Fibroblast of pulmonary artery (primary cell): ENCODE data around the gene PFKL.

Source experiments
- DNase-seq: peaks from one replicate; pipeline ENCODE4 v3.0.0-alpha.2; 2010; ENCODE audit warnings: low read depth
- H3K4me3 ChIP-seq: replicated peaks from 2 replicates; pipeline ENCODE4 v1.5.1; 2011; ENCODE audit warnings: low read depth, mild to moderate bottlenecking, control low read depth, low read length, moderate library complexity
- CTCF ChIP-seq: IDR thresholded peaks from 2 replicates; pipeline ENCODE4 v1.5.1; 2011; ENCODE audit warnings: mild to moderate bottlenecking, control low read depth, low read length, inconsistent platforms; ENCODE audit errors: missing control alignments

Gene PFKL

GRCh38 chr21:44353191-44353970 is 53.5 kb downstream of the PFKL start, which contains the start of gene TRPM2:
TRPM2 (plus strand) TSS chr21:44353621; CDS start chr21:44353701, 80 bp downstream.
- no peak within 1 kb of the TSS for H3K4me3 ChIP-seq
- peak; percentile 50 for DNase-seq
- TF ChIP-seq CTCF = no peak

GRCh38 chr21:44354001-44354405 is 54.1 kb downstream of the PFKL start:
- no peak for DNase-seq
- TF ChIP-seq CTCF = no peak
- no peak overlapping the region for H3K4me3 ChIP-seq

GRCh38 chr21:44354775-44355771 is 55.2 kb downstream of the PFKL start:
- no peak overlapping the region for H3K4me3 ChIP-seq

GRCh38 chr21:44356160-44356559 is 56.3 kb downstream of the PFKL start:
- H3K4me3 ChIP-seq = no peak overlapping the region
- no peak for TF ChIP-seq CTCF
- DNase-seq = no peak

More at GRCh38 chr21:44354775-44355771, 55.2 kb downstream of the PFKL start:
- DNase-seq = no peak
- TF ChIP-seq CTCF = no peak

GRCh38 chr21:44356636-44357035 is 56.8 kb downstream of the PFKL start:
- no peak for DNase-seq
- TF ChIP-seq CTCF = no peak
- no peak overlapping the region for H3K4me3 ChIP-seq

GRCh38 chr21:44357064-44357837 is 57.4 kb downstream of the PFKL start:
- TF ChIP-seq CTCF = no peak
- no peak for DNase-seq
- no peak overlapping the region for H3K4me3 ChIP-seq
